A673 (cell line): Measurements from ENCODE around the gene APBB2. TPM values are rescaled to one million over a fixed set of nuclear protein-coding genes. Genes with fewer than 3 reads are reported as not detected.

ENCODE experiments used
- BruUV-seq: library from RNA; stranded (reverse); fragments of 400-500 nt; replicated peaks from 2 replicates; lab custom pipeline; 2021; lab: Mats Ljungman, UMichigan
- CTCF ChIA-PET: fragments of 300-600 bp; sonication (Branson Sonifier 250); formaldehyde crosslinking; loops from one replicate; lab custom pipeline; 2022; ENCODE audit warnings: antibody characterized with exemption; lab: Charles Lee
- POLR2A ChIA-PET: fragments of 300-600 bp; sonication (Branson Sonifier 250); formaldehyde crosslinking; loops from one replicate; lab custom pipeline; 2022; ENCODE audit warnings: antibody characterized with exemption; ENCODE audit not compliant: low non-redundant PET; lab: Charles Lee
- DNase-seq: peaks from one replicate; pipeline ENCODE4 v3.0.0-alpha.2; 2015; ENCODE audit warnings: low spot score
- H3K27ac ChIP-seq: fragments of 200-600 bp; sonication (generic); 2 replicates; pipeline ENCODE4 v1.5.1; 2016; ENCODE audit warnings: mixed run types, low read depth, mild to moderate bottlenecking, mixed read lengths, antibody characterized with exemption, low read length; ENCODE audit not compliant: poor library complexity, severe bottlenecking
- H3K27me3 ChIP-seq: fragments of 200-600 bp; sonication (generic); replicated peaks from 2 replicates; pipeline ENCODE4 v1.6.1; 2017; ENCODE audit warnings: mixed run types, low read depth, mild to moderate bottlenecking, mixed read lengths, antibody characterized with exemption, low read length; ENCODE audit not compliant: insufficient read depth, poor library complexity
- H3K36me3 ChIP-seq: fragments of 200-600 bp; sonication (generic); 2 replicates; pipeline ENCODE4 v1.6.1; 2016; ENCODE audit warnings: mixed run types, mild to moderate bottlenecking, mixed read lengths, antibody characterized with exemption, low read length; ENCODE audit not compliant: insufficient read depth, poor library complexity, severe bottlenecking
- H3K4me1 ChIP-seq: fragments of 200-600 bp; sonication (generic); 2 replicates; pipeline ENCODE4 v1.6.1; 2017; ENCODE audit warnings: mixed run types, mild to moderate bottlenecking, mixed read lengths, antibody characterized with exemption, low read length; ENCODE audit not compliant: insufficient read depth, poor library complexity, severe bottlenecking
- H3K4me3 ChIP-seq: fragments of 200-600 bp; sonication (generic); 2 replicates; pipeline ENCODE4 v1.5.1; 2016; ENCODE audit warnings: low read depth, mixed run types, mild to moderate bottlenecking, mixed read lengths, low read length; ENCODE audit not compliant: poor library complexity, severe bottlenecking
- H3K9me3 ChIP-seq: fragments of 200-600 bp; sonication (generic); 2 replicates; pipeline ENCODE4 v1.6.1; 2016; ENCODE audit warnings: mixed run types, low read depth, mild to moderate bottlenecking, mixed read lengths, antibody characterized with exemption, low read length; ENCODE audit not compliant: poor library complexity, severe bottlenecking
- EZH2 ChIP-seq: fragments of 200-600 bp; sonication (generic); IDR thresholded peaks from 2 replicates; pipeline ENCODE4 v1.6.1; 2017; ENCODE audit warnings: borderline replicate concordance, low read depth, mild to moderate bottlenecking, mixed read lengths, antibody characterized with exemption, low read length; ENCODE audit not compliant: poor library complexity, severe bottlenecking
- intact Hi-C: fragments of 100-400 bp; cut with micrococcal nuclease; formaldehyde crosslinking; loops from one replicate; pipeline ENCODE4 v1.10.0; 2022; ENCODE audit not compliant: unreplicated experiment
- total RNA-seq: library from RNA; stranded (reverse); gene quantifications from 2 replicates; pipeline ENCODE4 v1.2.3, GENCODE V29; 2021
- TF ChIP-seq, protein P1 (sequence below): fragments of 300-800, 200-600 bp; sonication (generic); conservative IDR thresholded peaks from 2 replicates; pipeline ENCODE4 v1.5.1; 2017; ENCODE audit warnings: low read depth, mild to moderate bottlenecking, antibody characterized with exemption, low read length, moderate library complexity, mixed read lengths

Gene APBB2
- total RNA-seq, 1 experiment from 2014 or later: 10.3 TPM

GRCh38 chr4:41070516-41071281, 143.6 kb downstream of the APBB2 start:
- no peak for DNase-seq
- BruUV-seq: no TSS peak
- Histone ChIP-seq H3K9me3 (no peaks in the 10 kb centered on the region), H3K4me3 (no peak overlapping the region), H3K27ac (no peak overlapping the region), H3K4me1 (no peaks in the 10 kb centered on the region), H3K36me3 (no peaks in the 10 kb centered on the region), H3K27me3 (no peaks in the 10 kb centered on the region)
- CTCF ChIA-PET: no interaction called here
- POLR2A ChIA-PET: no interaction called here
- intact Hi-C loops: no loop called here
- no peak for TF ChIP-seq EZH2
- TF ChIP-seq, protein P1, sequence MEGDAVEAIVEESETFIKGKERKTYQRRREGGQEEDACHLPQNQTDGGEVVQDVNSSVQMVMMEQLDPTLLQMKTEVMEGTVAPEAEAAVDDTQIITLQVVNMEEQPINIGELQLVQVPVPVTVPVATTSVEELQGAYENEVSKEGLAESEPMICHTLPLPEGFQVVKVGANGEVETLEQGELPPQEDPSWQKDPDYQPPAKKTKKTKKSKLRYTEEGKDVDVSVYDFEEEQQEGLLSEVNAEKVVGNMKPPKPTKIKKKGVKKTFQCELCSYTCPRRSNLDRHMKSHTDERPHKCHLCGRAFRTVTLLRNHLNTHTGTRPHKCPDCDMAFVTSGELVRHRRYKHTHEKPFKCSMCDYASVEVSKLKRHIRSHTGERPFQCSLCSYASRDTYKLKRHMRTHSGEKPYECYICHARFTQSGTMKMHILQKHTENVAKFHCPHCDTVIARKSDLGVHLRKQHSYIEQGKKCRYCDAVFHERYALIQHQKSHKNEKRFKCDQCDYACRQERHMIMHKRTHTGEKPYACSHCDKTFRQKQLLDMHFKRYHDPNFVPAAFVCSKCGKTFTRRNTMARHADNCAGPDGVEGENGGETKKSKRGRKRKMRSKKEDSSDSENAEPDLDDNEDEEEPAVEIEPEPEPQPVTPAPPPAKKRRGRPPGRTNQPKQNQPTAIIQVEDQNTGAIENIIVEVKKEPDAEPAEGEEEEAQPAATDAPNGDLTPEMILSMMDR: no peak

GRCh38 chr4:41069838-41070237, 144.5 kb downstream of the APBB2 start:
- no peaks in the 10 kb centered on the region for H3K9me3 ChIP-seq
- no peaks in the 10 kb centered on the region for H3K4me1 ChIP-seq
- BruUV-seq: no TSS peak
- POLR2A ChIA-PET: no interaction called here
- H3K36me3 ChIP-seq: no peaks in the 10 kb centered on the region
- H3K4me3 ChIP-seq: no peak overlapping the region
- H3K27ac ChIP-seq: no peak overlapping the region
- intact Hi-C loops: no loop called here
- CTCF ChIA-PET: no interaction called here
- H3K27me3 ChIP-seq: no peaks in the 10 kb centered on the region
- peak; percentile 12 for DNase-seq
- TF ChIP-seq, protein P1: no peak
- TF ChIP-seq EZH2: no peak

- Histone ChIP-seq H3K36me3 (no peaks in the 10 kb centered on the region), H3K27ac (no peak overlapping the region), H3K9me3 (no peaks in the 10 kb centered on the region), H3K4me3 (no peak overlapping the region), H3K27me3 (no peaks in the 10 kb centered on the region), H3K4me1 (no peaks in the 10 kb centered on the region)
- TF ChIP-seq, protein P1: no peak
- no peak for TF ChIP-seq EZH2
- intact Hi-C loops: no loop called here
- ChIA-PET POLR2A (no interaction called here), CTCF (no interaction called here)
- BruUV-seq: no TSS peak
- DNase-seq: no peak
These were observed 145.1 kb downstream of the APBB2 start for GRCh38 chr4:41069257-41069656.
